A549 (cell line): Measurements from ENCODE around the gene NRXN3. TPM values are rescaled to one million over a fixed set of nuclear protein-coding genes. Genes with fewer than 3 reads are reported as not detected.

Experiments used
- ATAC-seq, 2 experiments: fragments of 200-7000 bp in 1 of 2; fragments of >200 bp in 1 of 2; cut with Nextera tagmentation in 1 of 2; cut with Tn5 transposase in 1 of 2; 3 replicates each; pipeline versions ENCODE4 v1.8.0 to v1.9.1; 2018 to 2020; ENCODE audit warnings: mild to moderate bottlenecking in 1 of 2, moderate library complexity in 1 of 2
- CTCF ChIA-PET: fragments of 300-600 bp; sonication (Branson Sonifier 250); formaldehyde crosslinking; extraction: SDS; loops from one replicate; lab custom pipeline; 2021; ENCODE audit warnings: antibody characterized with exemption, inconsistent platforms; lab: Yijun Ruan, JAX
- POLR2A ChIA-PET: fragments of 350-600 bp; formaldehyde crosslinking; extraction: SDS; loops from one replicate; lab custom pipeline; 2021; ENCODE audit warnings: antibody characterized with exemption, inconsistent platforms; lab: Yijun Ruan, JAX
- DNase-seq, 2 experiments: peaks; one replicate each; pipeline versions ENCODE4 v3.0.0 to v3.0.0-alpha.2; 2011 to 2016; ENCODE audit warnings: low read depth in 1 of 2, low spot score in 1 of 2
- FAIRE-seq: peaks from 2 replicates; lab custom pipeline; 2011; peaks lifted over from hg19 to GRCh38; lab: Jason Lieb, UNC
- H3K27ac ChIP-seq, 2 experiments: fragments of >200 bp; sonication (Bioruptor Twin); formaldehyde crosslinking; 3 replicates each; pipeline ENCODE4 v1.5.1; 2016 to 2017
- H3K4me1 ChIP-seq: fragments of >200 bp; sonication (Bioruptor Twin); formaldehyde crosslinking; 3 replicates; pipeline ENCODE4 v1.6.1; 2016
- H3K4me2 ChIP-seq: fragments of >200 bp; sonication (Bioruptor Twin); formaldehyde crosslinking; 3 replicates; pipeline ENCODE4 v1.6.1; 2016
- H3K4me3 ChIP-seq: fragments of >200 bp; sonication (Bioruptor Twin); formaldehyde crosslinking; 3 replicates; pipeline ENCODE4 v1.5.1; 2016
- H3K9me3 ChIP-seq: fragments of >200 bp; sonication (Bioruptor Twin); formaldehyde crosslinking; 3 replicates; pipeline ENCODE4 v1.6.1; 2016
- ATOH8 ChIP-seq: fragments of 250-450 bp; sonication (Bioruptor Pico); IDR thresholded peaks from 2 replicates; pipeline ENCODE4 v1.5.0; 2020; ENCODE audit warnings: low read depth, mild to moderate bottlenecking, moderate library complexity
- BCL3 ChIP-seq: fragments of >200 bp; sonication (Bioruptor Twin); formaldehyde crosslinking; IDR thresholded peaks from 3 replicates; pipeline ENCODE4 v1.6.1; 2016
- CBX8 ChIP-seq: fragments of 200-600 bp; sonication (generic); IDR thresholded peaks from 2 replicates; pipeline ENCODE4 v1.6.1; 2016
- CEBPB ChIP-seq, 2 experiments: fragments of >200 bp in 1 of 2; sonication (Bioruptor Twin) in 1 of 2; formaldehyde crosslinking in 1 of 2; IDR thresholded peaks; 2 replicates each; pipeline ENCODE4 v1.6.1; 2012 to 2016
- FOSB ChIP-seq: fragments of 250-450 bp; sonication (Bioruptor Pico); IDR thresholded peaks from 2 replicates; pipeline ENCODE4 v1.5.0; 2020; ENCODE audit warnings: mild to moderate bottlenecking, moderate library complexity
- FOXS1 ChIP-seq: fragments of 250-450 bp; sonication (Bioruptor Pico); IDR thresholded peaks from 2 replicates; pipeline ENCODE4 v1.5.0; 2020; ENCODE audit warnings: mild to moderate bottlenecking, moderate library complexity
- GATA3 ChIP-seq: IDR thresholded peaks from 2 replicates; pipeline ENCODE4 v1.6.1; 2012; ENCODE audit warnings: borderline replicate concordance
- HDAC2 ChIP-seq: fragments of 200-600 bp; sonication (generic); IDR thresholded peaks from 2 replicates; pipeline ENCODE4 v1.6.1; 2016
- HES2 ChIP-seq: fragments of >200 bp; sonication (Bioruptor Twin); formaldehyde crosslinking; IDR thresholded peaks from 2 replicates; pipeline ENCODE4 v1.6.1; 2016
- HOXA7 ChIP-seq: fragments of 250-450 bp; sonication (Bioruptor Pico); IDR thresholded peaks from 2 replicates; pipeline ENCODE4 v1.5.0; 2020; ENCODE audit warnings: mild to moderate bottlenecking, moderate library complexity
- HOXB5 ChIP-seq: fragments of 250-450 bp; sonication (Bioruptor Pico); IDR thresholded peaks from 2 replicates; pipeline ENCODE4 v1.5.0; 2020; ENCODE audit warnings: mild to moderate bottlenecking, moderate library complexity
- JUN ChIP-seq, 2 experiments: fragments of >200 bp; sonication (Bioruptor Twin); formaldehyde crosslinking; IDR thresholded peaks; 2 replicates in 1 of 2; 3 replicates in 1 of 2; pipeline ENCODE4 v1.6.1; 2016 to 2017
- KDM5A ChIP-seq: fragments of 200-600 bp; sonication (generic); IDR thresholded peaks from 2 replicates; pipeline ENCODE4 v1.6.1; 2016; ENCODE audit warnings: antibody characterized with exemption, mild to moderate bottlenecking
- MAX ChIP-seq: IDR thresholded peaks from 2 replicates; pipeline ENCODE4 v1.6.1; 2012
- MAZ ChIP-seq: fragments of 150-350 bp; IDR thresholded peaks from 2 replicates; pipeline ENCODE4 v1.6.1; 2014; ENCODE audit warnings: antibody characterized with exemption, low read depth, low read length, borderline replicate concordance
- MYC ChIP-seq: IDR thresholded peaks from 2 replicates; pipeline ENCODE4 v1.6.1; 2012; ENCODE audit warnings: mild to moderate bottlenecking, inconsistent platforms, low read length, improper control_type of control experiment, borderline replicate concordance
- NPAS2 ChIP-seq: fragments of 250-450 bp; sonication (Bioruptor Pico); IDR thresholded peaks from 2 replicates; pipeline ENCODE4 v1.8.0; 2022; ENCODE audit warnings: mild to moderate bottlenecking, moderate library complexity, borderline replicate concordance
- REST ChIP-seq: fragments of 200-600 bp; sonication (generic); IDR thresholded peaks from 2 replicates; pipeline ENCODE4 v1.6.1; 2016; ENCODE audit warnings: antibody characterized with exemption, mild to moderate bottlenecking, moderate library complexity
- RFX5 ChIP-seq: fragments of 450-650 bp; IDR thresholded peaks from 2 replicates; pipeline ENCODE4 v1.7.1; 2014; ENCODE audit warnings: antibody characterized with exemption, mild to moderate bottlenecking, moderate library complexity
- SREBF2 ChIP-seq: fragments of 450-650 bp; IDR thresholded peaks from 2 replicates; pipeline ENCODE4 v1.6.1; 2014; ENCODE audit warnings: mild to moderate bottlenecking, moderate library complexity
- ZNF302 ChIP-seq: fragments of 250-450 bp; sonication (Bioruptor Pico); IDR thresholded peaks from 2 replicates; pipeline ENCODE4 v1.9.0; 2021; ENCODE audit warnings: inconsistent platforms, mild to moderate bottlenecking, moderate library complexity
- WGBS: methylation state at CpG from one replicate; pipeline ENCODE4 v1.1.6; 2017; ENCODE audit errors: missing lambda C conversion rate; 5-methylcytosine and 5-hydroxymethylcytosine counted together
- polyA plus RNA-seq, 4 experiments: library from polyadenylated mRNA; depleted of rRNA in 3 of 4; stranded (reverse); fragments of >200 nt; fragmentation: RNase III in 1 of 4; extraction: RNeasy Plus Mini Kit Qiagen cat#74134 plus additional on column Dnase treatment in 1 of 4; gene quantifications; 2 replicates in 3 of 4; 3 replicates in 1 of 4; pipeline ENCODE4 v1.2.3, GENCODE V29; 2011 to 2017

The NRXN3 gene
- polyA plus RNA-seq, 2 of the 4 experiments (the other 2 are of a cell fraction) = 0.62 to 2.3 TPM

- 1% methylated on average over 8 of the region's 8 CpGs for WGBS
- H3K4me3 ChIP-seq = no peak overlapping the region
- POLR2A ChIA-PET = no interaction called here
- TF ChIP-seq NPAS2 (no peak), MAX (no peak), CEBPB (IDR thresholded peaks at IDR 0.05) (no peak), FOXS1 (CRISPR knock-in tag) (no peak), BCL3 (no peak), MYC (no peak), MAZ (no peak), SREBF2 (no peak), ATOH8 (CRISPR knock-in tag) (no peak), HES2 (no peak), HOXA7 (no peak), HOXB5 (no peak), CBX8 (no peak), HDAC2 (no peak), KDM5A (no peak), FOSB (CRISPR knock-in tag) (no peak), RFX5 (no peak), REST (no peak), GATA3 (no peak), JUN (IDR thresholded peaks at IDR 0.05) (no peak)
- H3K27ac ChIP-seq = no peak overlapping the region
- ATAC-seq = peak in 1 of 2 experiments; percentile 24; a peak in 2 of 6 replicates
- CTCF ChIA-PET = no interaction called here
- no peaks in the 10 kb centered on the region for H3K4me1 ChIP-seq
- H3K9me3 ChIP-seq = no peaks in the 10 kb centered on the region
- FAIRE-seq = no peak
- no peak for DNase-seq
- no peak overlapping the region for H3K4me2 ChIP-seq
Measured at GRCh38 chr14:78403278-78403815, 233.2 kb downstream of the NRXN3 start.

- WGBS = 5% methylated on average over 4 of the region's 6 CpGs
- Histone ChIP-seq H3K4me2 (no peak overlapping the region), H3K4me3 (no peak overlapping the region), H3K4me1 (no peaks in the 10 kb centered on the region), H3K27ac (no peak overlapping the region), H3K9me3 (no peaks in the 10 kb centered on the region)
- ChIA-PET POLR2A (no interaction called here), CTCF (no interaction called here)
- no peak for DNase-seq
- no peak for TF ChIP-seq ZNF302 (CRISPR knock-in tag)
- TF ChIP-seq, all 56 proteins: peak for 0
- FAIRE-seq (no peak), ATAC-seq (no peak)
Measured at GRCh38 chr14:78405079-78405856, 235.1 kb downstream of the NRXN3 start.
